Middle frontal gyrus (tissue), 1 donor: ENCODE results near the gene CHRM2.
"Not testable (repeated sequence)": the region's sequence is repeated elsewhere in the genome, so short reads cannot be mapped to it uniquely, and the experiment has no call there.

ENCODE experiments used
- DNase-seq: peaks from one replicate; pipeline ENCODE4 v3.0.0-alpha.2; 2015; ENCODE audit warnings: low spot score; ENCODE audit errors: extremely low spot score

Gene CHRM2

DNA sequence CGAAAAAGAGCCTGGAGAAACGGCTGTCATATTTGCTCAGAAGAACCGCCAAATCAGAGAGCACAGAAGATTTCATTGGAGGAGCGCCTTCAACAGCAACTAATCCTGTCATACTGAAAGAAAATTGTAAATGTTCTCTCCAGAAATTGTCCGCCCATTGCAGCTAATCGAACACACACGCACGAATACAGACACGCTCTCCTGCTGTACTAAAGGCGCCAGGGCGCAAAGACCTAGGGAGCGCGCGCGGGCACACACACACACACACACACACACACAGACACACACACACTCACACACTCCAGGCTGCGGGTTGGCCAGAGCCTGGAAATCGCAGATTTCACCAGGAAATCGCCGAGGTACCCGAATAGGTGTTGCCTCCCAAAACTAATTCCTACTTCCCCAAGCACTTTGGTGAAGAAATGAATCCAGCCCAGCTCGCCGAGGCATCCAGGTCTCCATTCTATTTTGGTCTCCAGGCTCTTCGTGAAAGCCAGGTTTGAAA, at the start of gene CHRM2:
CHRM2 (plus strand) TSS at position 157 of the 505 bp plus-strand sequence. CDS start 146,214 bp downstream, outside the sequence.
- peak; percentile 5 for DNase-seq

DNA sequence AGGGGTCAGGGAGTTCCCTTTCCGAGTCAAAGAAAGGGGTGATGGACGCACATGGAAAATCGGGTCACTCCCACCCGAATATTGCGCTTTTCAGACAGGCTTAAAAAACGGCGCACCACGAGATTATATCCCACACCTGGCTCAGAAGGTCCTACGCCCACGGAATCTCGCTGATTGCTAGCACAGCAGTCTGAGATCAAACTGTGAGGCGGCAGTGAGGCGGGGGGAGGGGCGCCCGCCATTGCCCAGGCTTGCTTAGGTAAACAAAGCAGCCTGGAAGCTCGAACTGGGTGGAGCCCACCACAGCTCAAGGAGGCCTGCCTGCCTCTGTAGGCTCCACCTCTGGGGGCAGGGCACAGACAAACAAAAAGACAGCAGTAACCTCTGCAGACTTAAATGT, 37.1 kb upstream of the CHRM2 start:
- not testable (repeated sequence) for DNase-seq

DNA sequence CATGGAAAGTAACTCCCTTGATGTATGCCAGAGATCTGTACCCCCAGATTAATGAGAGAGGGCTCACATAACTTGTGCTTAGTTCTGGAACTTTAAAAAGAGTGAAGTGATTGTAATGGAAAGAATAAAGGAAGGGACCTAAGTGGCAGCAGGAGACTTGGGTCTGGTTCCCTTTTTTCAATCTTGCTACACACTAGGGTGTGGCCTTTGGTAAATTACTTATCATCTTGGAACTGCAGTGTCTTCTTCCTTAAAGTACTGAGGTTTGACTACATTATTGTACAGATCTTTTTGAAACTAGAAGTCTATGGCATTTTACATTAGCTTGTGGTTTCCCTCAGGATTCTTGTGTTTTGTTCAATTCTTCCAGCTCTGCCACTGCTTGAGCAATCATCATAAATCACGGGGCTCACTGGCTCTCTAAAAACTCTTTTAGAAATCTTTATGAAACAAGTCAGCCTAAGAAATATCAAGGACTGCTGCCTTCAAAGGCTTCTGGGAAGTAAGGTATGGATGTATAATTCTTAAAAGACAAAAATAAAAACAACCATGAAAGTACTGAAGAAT, 22.5 kb upstream of the CHRM2 start:
- no peak for DNase-seq

DNA sequence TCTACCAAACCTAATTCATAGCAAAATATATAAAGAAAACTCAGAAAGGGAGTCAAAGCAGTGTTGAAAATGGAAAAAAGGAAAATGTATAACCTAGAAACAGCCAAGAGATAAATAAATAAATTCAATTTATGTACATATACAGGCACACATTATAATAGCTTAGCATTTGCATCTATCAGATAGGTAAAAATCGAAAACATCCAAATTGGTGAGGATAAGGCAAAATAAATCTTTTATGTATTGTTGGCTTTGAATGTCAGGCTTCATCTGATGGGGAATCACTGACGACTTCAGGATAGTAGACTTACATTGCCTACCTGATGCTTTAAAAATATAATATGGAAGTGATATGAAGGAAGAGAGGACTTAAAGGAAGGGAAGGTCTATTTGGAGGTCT, 20.6 kb upstream of the CHRM2 start:
- no peak for DNase-seq

DNA sequence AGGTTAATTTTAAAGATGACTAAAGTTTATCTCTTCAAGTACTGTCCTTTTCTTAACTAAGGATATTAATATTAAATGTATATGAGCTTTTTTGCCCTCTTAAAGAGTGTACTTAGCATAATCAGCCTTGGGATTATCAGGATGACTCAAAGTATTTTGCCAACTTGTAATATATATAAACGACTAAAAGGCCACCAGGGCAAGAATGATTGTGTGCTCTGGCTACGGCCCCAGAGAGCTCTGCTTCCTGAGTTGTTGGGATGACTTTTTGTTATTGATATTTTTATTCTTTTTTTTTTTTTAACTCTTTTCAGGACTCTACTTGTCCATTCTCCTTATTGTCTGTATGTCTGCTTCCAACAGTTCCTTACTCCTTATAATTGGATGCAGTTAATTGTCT, 14.8 kb upstream of the CHRM2 start:
- DNase-seq = no peak

DNA sequence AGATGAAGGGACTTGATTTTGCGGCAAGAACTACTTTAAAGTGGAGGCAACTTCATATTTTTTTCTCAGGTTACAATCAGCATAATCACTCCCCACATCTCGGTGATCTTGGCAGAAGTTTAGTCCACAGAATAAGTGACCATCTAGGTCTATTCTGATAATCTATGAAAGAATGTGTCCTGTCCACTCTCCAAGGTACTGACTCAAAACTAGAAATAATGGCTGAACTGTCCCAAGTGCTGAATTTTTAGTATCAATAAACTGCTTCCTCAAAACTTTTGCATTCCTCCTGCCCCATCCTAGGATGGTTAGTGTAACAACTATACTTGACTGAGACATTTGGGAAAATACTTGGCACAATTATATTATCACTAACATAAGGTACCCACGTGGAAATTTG, 10.9 kb upstream of the CHRM2 start:
- DNase-seq = no peak

DNA sequence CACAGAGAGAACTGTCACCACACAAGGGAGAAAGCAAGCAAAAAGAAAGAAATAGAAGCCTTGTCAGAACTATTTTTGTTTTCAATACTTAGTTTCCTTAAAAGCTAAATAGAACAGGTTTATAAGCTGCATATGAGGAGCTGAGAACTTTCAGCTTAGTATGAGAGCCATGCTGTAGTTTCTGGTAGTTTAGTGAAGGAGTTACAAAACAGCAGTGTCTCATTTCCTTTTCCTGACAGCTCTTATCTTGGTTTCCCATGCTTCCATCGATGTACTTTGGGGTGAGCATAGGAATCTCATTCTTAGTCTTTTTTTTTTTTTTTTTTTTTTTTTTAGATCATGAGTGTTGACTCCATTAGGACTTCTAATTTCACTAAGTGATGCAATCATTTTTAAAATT, 8.6 kb upstream of the CHRM2 start:
- DNase-seq = no peak

DNA sequence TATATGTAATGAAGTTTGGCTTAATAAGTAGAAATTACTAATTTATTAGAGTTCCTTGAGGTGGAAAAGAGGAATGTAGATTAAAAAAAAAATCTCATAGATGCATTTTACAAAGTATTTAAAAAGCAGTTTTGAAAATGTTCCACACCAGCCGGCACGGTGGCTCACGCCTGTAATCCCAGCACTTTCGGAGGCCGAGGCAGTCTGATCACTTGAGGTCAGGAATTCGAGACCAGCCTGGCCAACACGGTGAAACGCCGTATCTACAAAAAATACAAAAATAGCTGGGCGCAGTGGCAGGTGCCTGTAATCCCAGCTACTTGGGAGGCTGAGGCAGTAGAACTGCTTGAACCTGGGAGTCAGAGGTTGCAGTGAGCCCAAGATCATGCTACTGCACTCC, 3.2 kb upstream of the CHRM2 start:
- no peak for DNase-seq

DNA sequence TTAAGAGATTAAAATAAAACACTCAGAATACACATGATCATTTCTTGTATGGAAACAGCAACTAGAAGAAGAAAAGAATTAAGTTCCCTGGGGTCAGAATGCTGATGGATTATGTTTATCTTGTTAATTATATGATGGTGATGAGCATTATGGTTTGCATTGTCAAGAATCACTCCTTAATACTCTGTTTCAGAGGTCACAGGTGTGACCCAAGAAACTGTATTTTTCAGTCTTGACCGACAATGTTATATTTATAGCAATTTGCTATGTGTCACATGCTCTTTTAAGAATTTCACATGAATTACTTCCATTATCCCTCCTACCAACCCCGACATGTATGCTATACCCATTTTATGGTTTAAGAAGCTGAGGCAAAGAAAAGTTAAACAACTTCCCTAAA, 2.7 kb upstream of the CHRM2 start:
- no peak for DNase-seq

DNA sequence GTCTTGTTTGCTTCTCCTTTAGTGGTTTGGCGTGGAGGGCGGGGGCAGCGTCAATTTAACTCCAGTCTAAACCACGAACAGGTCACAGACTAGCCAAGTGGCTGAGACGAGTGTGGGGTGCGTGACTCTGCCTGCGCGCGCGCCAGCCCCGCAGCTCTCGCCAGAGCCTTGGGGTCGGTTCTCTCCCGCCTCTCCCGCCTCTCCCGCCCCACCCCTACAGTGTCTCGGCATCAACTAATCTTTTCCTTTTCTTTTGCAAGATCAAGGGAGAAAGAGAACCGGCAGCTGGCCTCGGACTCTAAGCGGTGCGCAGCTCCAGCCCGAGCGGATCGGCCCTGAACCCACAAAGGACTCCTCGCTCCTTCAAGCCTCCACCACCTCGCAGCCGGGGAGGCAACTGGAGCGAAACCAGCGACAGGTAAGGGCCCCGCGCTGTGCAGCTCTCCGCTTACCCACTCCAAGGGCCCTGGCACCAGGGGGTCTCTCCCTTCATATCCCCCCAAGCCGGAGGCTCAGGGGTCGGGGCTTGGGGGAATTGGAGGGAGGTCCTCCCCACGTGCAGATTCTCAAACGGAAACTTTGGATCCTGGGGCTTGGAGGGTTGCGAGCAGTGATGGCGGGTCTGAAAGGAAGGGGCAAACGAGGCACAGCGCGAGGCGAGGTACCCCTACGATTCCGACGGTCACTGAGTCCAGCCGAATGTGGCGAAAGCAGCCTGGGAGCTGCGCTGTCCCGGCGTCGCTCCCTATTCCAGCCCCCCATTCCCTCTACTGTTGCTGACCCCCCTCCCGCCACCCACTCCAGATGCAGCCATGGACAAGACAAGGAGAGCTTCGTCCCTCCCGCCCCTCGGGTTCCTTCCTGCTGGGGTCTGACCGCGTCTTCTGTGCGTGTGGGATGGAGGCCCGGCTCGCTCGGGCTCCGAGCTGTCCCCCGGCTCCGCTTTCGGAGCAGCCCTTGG, 829 bp downstream of the CHRM2 start:
- no peak for DNase-seq

DNA sequence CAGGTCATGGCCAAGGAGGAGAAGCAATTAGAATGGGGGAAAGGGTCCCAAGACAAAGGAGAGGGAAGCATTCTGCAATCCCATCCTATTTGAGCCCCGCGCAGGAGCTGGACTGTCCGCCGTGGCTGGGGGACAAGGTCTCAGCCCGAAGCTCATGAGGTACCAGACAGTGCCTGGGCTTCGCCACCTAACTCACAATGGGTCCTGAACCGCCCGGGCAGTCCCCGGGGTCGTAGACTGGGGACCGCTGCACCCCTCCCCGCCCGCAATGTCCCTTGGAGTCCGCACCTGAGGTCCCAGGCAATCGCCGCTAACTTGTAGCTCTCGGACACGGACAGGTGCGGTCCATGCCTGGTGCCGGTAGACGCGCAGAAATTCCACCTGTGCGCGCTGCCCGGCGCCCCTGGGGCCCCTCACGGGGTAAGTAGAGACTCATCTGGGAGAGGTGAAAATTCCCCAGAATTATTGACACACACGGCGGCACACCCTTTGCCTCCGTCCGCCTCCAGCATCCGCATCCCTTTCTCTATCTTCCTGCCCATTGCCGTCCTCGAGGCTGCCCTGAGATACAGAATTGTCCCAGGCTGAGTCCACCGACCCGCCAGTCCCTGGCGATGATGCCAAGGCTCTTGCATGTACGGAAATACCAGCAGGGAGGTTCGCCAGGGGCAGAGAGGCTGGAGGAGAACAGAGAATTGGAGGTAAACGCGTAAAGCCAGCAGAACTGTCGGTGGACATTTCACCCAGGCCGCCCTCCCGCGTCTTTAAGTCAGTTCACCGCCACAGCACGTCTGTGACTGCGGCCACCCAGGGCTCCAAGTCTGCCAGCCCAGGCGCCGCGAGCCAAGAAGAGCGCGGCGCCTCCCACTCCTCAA, 1.8 kb downstream of the CHRM2 start:
- DNase-seq = no peak

DNA sequence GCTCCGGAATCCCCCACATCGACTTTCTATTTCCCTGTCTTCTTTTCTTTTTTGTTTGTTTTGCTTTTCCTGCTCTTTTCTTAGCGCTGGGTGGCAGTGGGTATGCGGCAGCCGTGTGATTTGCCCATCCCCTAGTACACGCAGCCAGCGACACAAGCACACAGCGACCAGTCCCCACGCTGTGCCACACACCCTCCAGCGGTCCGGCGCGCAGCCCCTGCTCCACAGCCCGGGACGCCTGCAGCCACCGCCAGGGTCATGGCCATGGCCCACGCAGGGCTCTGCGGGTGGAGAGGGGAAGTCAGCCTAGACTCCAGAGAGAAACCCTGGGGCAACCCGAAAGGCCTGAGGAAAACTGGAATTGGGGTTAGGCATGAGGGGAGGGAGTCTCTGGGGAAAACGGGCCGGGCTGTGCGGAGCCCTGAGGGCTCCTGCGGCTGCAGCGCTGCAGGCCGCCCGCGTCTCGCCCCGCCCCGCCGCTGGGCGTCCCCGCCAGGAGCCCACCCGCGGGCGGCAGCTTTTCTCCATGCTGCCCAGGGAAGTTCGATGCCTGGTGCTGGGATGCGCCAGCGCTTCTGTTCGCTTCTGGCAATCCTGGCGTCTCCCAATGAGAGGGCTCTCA, 2.5 kb downstream of the CHRM2 start:
- no peak for DNase-seq

DNA sequence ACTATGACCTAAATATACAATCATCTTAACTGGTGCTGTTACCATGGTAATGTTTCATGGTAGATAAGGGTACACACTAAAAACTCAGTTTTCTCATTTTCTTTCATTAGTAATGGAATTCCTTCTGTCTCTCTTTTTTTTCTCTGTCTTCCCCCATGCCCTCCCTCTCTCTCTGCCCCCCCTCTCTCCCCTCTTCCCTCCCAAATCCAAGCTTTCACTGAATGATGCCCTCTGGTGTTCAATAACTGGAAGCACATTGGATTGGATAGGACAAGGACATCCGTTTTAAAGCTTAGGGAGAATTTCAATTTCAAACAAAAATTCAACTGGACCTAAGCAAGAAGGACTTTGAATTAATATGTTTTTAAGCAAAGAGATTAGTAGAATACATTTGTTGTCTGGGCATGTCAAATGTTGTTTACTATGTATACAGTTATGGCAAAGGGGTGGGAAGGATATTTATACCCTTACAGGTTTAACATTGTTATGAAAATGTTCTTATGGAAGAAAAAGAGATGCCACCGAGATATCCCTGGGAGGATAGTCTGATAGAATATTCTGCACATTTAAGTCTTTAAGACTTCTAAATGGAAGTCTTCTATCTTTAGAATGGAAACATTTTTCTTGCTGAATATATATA, 6.1 kb downstream of the CHRM2 start:
- DNase-seq = no peak

DNA sequence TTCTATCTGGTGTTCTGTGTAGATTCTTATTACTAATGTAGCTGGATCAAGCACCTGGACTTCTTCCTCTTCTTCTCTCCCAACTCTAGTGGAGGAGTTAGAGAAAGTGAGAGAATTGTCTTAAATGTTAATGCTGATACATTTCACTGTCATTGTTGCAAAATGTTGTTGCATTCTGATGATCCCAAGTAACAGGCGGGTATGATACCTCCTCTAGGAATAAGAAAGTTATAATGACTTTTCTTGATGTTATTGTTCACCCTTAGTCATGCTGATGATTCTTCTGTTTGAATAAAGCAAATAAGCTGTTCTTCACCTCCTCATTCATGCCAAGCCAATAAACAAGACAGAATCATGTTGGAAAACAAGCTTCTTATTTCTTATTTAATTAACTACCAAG, 9.1 kb downstream of the CHRM2 start:
- DNase-seq = no peak

DNA sequence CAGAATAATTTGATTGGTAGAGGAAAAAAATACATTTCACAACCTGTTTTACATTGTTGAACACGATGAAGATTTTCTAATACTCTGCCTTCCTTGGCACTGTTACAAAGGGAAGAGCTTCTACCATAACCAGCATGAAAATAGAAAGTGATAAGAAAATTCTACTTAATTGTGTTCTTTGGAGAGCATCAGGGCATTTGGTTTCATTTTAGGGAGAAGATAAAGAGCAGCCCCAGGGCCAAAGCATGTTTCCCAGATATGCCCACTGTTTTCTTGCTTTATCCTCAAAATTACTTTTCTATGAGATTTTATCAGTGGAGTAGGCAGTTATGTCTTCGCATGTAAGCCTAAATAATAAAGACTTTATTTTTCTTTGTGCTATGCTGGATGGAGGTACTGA, 9.5 kb downstream of the CHRM2 start:
- no peak for DNase-seq

DNA sequence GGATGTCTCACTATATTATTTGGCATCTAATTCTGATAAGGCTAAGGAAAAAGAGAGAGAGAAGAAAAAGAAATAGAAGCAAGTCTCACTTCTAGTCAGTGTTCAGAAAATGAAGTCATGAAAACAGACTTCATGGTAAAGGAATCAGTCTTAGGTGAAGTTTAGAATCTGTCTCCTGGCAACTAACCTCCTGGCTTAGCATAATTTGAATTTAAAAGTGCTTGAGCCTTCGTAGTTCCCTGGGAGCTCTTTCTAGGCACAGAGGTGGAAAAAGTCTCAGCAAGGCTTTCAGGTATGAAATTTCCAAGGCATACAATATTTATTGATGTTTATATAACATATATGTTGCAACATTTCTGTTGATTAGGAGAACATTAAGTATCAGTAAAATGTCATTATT, 10.4 kb downstream of the CHRM2 start:
- no peak for DNase-seq

DNA sequence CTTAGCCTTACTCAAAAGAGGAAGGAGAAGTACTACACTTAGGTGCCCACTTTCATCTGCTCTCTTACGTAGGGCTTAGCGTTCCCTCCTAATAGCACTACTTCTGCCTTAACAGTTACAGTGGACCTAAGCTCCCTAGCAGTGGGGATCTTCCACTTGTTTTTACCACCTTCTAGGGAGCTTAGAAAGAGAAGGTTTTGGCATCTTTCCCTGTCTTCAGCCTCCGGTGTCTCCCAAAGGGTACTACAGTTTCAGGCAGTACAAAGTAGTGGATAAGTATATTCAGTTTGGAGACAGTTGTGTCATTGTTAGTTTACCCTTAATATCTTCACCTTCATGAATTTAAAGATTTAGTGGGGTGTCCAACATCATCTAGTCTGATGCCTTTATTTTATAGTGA, 14.6 kb downstream of the CHRM2 start:
- DNase-seq = no peak

DNA sequence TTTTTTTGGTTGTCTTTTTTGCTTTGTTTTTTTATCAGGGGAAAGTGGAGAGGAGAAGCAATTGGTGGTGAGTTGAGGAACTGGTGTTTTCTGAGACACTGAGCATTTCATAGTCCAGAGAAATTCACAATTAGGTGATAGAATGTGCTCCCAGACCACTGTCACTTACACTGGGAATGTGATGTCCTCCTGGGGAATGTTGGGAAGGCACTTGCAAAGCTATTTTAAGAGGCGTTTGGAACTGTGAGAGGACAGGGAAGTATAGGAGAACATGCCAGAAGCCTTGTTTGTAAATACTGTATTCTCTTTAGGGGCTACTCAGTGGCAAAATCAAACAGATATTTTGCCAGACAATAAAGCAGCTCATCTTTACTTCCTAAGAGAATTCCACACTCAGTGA, 16.0 kb downstream of the CHRM2 start:
- no peak for DNase-seq

DNA sequence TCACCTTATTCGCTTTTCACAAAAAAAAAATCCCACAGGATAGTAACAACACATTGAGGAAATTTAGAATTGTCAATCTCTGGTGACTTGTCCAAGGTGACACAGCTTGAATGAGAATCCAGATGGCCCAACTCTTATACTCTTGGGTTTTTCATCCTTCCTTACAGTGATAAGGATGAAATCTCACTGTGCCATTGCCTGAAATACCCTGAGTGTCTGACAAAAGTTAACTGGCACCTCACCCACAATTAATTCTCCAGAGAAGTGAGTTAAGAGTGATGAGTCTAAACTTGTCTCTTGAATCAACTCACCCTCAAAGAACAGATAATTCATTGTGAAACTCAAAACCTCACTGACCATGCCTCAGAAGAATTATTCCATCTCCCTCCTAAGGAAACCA, 18.9 kb downstream of the CHRM2 start:
- no peak for DNase-seq

DNA sequence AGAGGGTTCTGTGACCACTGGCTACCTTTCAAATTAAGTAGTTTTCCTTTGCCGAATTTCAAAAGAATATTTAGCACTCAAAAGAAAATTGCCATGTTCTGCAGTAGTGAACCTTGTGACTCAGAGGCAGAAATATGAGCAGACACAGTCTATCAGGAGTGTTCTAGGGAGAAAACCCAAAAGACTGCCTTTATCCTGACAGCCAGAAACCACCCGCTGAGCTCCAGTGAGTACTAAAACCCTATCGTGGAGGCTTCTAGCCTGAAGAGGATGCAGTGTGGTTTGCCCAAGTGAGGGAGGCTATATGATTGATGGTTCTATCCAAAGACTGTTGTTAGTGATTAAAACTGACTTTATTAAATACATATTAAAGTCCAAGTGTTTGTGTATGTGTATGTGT, 21.9 kb downstream of the CHRM2 start:
- no peak for DNase-seq

DNA sequence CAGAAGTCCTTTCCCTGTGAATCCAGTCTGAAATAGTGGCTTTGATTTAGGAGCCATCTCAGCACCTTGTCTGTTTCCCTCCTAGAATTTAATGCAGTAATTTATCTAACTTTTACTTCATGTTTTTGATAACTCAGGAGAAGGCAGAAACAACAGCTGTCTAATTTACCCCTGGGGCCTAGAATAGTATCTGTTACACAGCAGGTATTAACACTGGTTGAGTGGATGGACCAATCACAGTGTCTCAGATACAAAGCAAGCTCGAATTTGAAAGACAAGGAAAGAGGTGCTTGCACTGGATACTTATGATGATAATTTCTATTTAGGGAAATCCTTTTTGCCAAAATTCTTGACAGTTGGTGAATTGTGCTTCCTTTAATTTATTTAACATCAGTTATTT, 23.4 kb downstream of the CHRM2 start:
- no peak for DNase-seq
